GM15510 (cell line): ENCODE results near the gene ZGLP1.

Experiments used
- POLR2A ChIP-seq: IDR thresholded peaks from 3 replicates; pipeline ENCODE4 v1.6.1; 2011; ENCODE audit warnings: borderline replicate concordance; ENCODE audit not compliant: insufficient read length; ENCODE audit errors: extremely low read depth

The ZGLP1 gene

GRCh38 chr19:10292206-10292788 lies 17.3 kb downstream of the ZGLP1 start:
- TF ChIP-seq POLR2A: no peak

- no peak for TF ChIP-seq POLR2A
These were observed 17.9 kb downstream of the ZGLP1 start for GRCh38 chr19:10291554-10292205.

GRCh38 chr19:10290876-10291553 lies 18.6 kb downstream of the ZGLP1 start:
- TF ChIP-seq POLR2A: no peak

GRCh38 chr19:10290357-10290875 lies 19.2 kb downstream of the ZGLP1 start:
- TF ChIP-seq POLR2A: no peak

- no peak for TF ChIP-seq POLR2A
These were observed 19.7 kb downstream of the ZGLP1 start, which contains the start of gene ICAM5 for GRCh38 chr19:10289836-10290356. ICAM5 (plus strand) TSS chr19:10289952; CDS start chr19:10290044, 92 bp downstream.

- peak; percentile 37 for TF ChIP-seq POLR2A
These were observed 20.3 kb downstream of the ZGLP1 start for GRCh38 chr19:10289167-10289835.

- TF ChIP-seq POLR2A: no peak
These were observed 20.9 kb downstream of the ZGLP1 start for GRCh38 chr19:10288662-10289166.

- peak; percentile 26 for TF ChIP-seq POLR2A
These were observed 22.5 kb downstream of the ZGLP1 start, which contains the start of gene ICAM4 for GRCh38 chr19:10286803-10287737. ICAM4 (plus strand) TSS chr19:10286955; CDS start chr19:10287013, 58 bp downstream.

GRCh38 chr19:10285393-10285792 lies 24.2 kb downstream of the ZGLP1 start:
- no peak for TF ChIP-seq POLR2A

- TF ChIP-seq POLR2A: no peak
These were observed 24.7 kb downstream of the ZGLP1 start for GRCh38 chr19:10284960-10285278.

- TF ChIP-seq POLR2A: no peak
These were observed 25.3 kb downstream of the ZGLP1 start for GRCh38 chr19:10284065-10284959.

GRCh38 chr19:10283301-10284064 lies 26.1 kb downstream of the ZGLP1 start:
- no peak for TF ChIP-seq POLR2A
